Astrocyte of the cerebellum (primary cell): ENCODE data around the gene WIPF1.

Experiments used
- DNase-seq: peaks from one replicate; pipeline ENCODE4 v3.0.0-alpha.2; 2011; ENCODE audit warnings: low read depth
- H3K4me3 ChIP-seq: 2 replicates; pipeline ENCODE4 v1.5.1; 2011; ENCODE audit warnings: mild to moderate bottlenecking, low read depth, low read length, moderate library complexity
- in situ Hi-C: cut with HindIII; loops from 2 replicates; pipeline ENCODE4 v1.10.0; 2017; ENCODE audit warnings: low sequenced_read_pairs
- TF ChIP-seq, protein P1 (sequence below): IDR thresholded peaks from 2 replicates; pipeline ENCODE4 v1.5.1; 2012; ENCODE audit warnings: low read length, low read depth, moderate library complexity, mild to moderate bottlenecking; ENCODE audit errors: missing control alignments

WIPF1 gene

DNA sequence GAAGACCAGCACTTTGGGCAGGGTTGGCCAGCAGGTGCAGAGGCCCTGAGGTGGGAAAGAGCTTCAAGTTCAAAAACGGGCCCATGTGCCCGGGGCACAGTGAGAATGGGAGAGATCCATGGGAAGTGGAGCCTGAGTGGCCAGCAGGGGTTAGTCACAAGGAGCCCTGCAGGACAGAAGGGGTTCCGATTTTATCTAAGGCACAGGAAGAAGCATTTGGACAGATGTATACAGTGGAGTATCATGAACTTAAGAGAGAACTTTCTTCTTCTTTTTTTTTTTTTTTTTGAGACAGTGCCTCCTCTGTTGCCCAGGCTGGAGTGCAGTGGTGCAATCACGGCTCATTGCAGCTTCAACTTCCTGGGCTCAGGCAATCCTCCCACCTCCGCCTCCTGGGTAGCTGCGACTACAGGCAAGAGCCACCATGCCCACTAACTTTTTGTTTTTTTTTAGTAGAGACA lies 24.0 kb downstream of the WIPF1 start:
- DNase-seq: no peak
- TF ChIP-seq, protein P1, sequence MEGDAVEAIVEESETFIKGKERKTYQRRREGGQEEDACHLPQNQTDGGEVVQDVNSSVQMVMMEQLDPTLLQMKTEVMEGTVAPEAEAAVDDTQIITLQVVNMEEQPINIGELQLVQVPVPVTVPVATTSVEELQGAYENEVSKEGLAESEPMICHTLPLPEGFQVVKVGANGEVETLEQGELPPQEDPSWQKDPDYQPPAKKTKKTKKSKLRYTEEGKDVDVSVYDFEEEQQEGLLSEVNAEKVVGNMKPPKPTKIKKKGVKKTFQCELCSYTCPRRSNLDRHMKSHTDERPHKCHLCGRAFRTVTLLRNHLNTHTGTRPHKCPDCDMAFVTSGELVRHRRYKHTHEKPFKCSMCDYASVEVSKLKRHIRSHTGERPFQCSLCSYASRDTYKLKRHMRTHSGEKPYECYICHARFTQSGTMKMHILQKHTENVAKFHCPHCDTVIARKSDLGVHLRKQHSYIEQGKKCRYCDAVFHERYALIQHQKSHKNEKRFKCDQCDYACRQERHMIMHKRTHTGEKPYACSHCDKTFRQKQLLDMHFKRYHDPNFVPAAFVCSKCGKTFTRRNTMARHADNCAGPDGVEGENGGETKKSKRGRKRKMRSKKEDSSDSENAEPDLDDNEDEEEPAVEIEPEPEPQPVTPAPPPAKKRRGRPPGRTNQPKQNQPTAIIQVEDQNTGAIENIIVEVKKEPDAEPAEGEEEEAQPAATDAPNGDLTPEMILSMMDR: no peak
- in situ Hi-C loops: no loop called here
- no peak overlapping the region for H3K4me3 ChIP-seq

DNA sequence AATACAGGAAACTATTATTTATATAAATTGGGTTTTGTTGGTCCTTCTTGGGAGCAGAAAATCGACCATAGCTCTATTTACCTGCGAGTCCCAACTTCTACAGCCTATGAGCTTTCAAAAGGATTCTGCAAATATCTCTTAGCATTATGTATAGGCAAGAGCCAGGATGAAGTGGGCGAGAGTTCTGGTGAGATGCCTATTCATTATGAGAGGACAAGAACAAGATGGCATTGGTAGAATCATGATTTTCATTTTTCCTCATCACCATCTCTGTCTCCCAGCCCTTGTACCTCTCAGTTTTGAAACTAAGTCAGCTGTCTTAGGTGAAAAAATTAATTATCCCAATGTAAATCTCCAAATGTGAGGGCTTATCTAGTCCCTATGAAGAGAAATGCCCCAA lies 25.0 kb downstream of the WIPF1 start:
- H3K4me3 ChIP-seq: no peak overlapping the region
- in situ Hi-C loops: no loop called here
- TF ChIP-seq, protein P1: no peak
- DNase-seq: no peak

GRCh38 chr2:174571669-174572323 lies 25.8 kb downstream of the WIPF1 start:
- in situ Hi-C loops: no loop called here
- DNase-seq: no peak
- no peak overlapping the region for H3K4me3 ChIP-seq
- TF ChIP-seq, protein P1: no peak

DNA sequence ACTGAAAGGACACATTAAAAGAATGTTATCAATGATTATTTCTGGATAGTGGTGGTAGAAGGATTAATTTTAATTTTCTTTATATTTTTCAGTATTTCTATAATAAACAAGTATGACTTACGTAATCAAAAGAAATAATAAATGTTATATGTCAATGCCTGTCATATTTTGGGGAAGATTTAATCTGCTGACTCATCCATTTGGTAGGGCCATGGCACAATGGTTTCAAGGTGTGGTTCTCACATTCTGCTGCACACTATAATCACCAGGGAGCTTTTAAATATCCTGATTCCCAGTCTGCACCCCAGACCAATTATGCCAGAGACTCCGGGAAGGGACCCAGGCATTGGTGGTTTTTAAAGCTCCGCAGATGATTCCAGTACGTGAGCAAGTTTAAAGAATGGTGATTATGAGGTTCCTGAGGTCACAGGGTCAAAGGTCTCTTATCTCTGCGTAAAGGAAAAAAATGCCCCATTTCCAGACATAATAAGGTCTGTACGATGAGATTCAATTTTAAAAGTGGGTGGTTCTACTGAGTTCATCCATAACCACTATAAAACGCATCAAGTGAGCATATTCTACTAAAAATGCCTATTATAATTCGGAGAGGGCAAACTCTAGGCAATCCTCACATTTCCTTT lies 27.2 kb downstream of the WIPF1 start:
- TF ChIP-seq, protein P1: no peak
- H3K4me3 ChIP-seq: no peak overlapping the region
- in situ Hi-C loops: no loop called here
- no peak for DNase-seq

DNA sequence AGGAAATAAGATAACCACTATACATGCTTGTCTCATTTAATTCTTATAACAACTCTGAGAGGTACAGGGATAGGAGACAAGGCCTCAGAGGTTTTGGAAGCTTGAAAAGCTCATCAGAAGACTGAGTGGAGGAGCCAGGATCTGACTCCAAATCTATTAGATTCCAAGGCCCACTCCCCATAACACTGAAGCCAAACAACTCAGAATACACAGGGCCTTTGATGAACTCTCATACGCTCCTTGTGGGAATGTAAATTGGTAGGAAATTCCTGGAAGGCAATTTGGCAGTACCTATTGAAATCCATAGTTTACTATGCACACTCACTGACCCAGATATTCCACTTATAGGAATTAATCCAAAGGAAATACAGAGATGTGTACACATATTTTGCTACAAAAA lies 27.9 kb downstream of the WIPF1 start:
- TF ChIP-seq, protein P1: no peak
- in situ Hi-C loops: no loop called here
- DNase-seq: no peak
- no peak overlapping the region for H3K4me3 ChIP-seq

DNA sequence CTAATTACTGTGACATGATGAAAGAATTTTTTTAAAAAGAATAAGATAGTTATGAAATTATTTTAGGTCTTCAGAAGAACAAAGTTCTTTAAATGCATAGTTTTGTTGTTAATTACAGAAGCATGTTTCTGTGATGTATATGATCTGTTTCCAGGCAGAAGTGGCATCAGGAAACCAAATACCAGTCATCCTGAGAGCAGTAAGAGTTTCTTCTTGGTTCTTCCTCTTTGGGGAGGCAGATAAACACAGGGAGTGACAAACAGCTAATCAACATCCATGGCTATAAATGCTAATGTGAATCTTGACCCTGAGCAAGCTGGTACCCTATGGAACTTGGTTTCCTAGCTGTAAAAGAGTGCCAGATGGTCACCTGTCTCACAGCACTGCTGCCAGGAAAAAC lies 29.2 kb downstream of the WIPF1 start:
- in situ Hi-C loops: no loop called here
- TF ChIP-seq, protein P1: no peak
- DNase-seq: no peak
- no peak overlapping the region for H3K4me3 ChIP-seq
